Fibroblast of skin of abdomen (primary cell): ENCODE data around the gene MOB1A.
"Not testable (repeated sequence)": the region's sequence is repeated elsewhere in the genome, so short reads cannot be mapped to it uniquely, and the experiment has no call there.

Source experiments
- DNase-seq: peaks from one replicate; pipeline ENCODE4 v3.0.0-alpha.2; 2013

The MOB1A gene

DNA sequence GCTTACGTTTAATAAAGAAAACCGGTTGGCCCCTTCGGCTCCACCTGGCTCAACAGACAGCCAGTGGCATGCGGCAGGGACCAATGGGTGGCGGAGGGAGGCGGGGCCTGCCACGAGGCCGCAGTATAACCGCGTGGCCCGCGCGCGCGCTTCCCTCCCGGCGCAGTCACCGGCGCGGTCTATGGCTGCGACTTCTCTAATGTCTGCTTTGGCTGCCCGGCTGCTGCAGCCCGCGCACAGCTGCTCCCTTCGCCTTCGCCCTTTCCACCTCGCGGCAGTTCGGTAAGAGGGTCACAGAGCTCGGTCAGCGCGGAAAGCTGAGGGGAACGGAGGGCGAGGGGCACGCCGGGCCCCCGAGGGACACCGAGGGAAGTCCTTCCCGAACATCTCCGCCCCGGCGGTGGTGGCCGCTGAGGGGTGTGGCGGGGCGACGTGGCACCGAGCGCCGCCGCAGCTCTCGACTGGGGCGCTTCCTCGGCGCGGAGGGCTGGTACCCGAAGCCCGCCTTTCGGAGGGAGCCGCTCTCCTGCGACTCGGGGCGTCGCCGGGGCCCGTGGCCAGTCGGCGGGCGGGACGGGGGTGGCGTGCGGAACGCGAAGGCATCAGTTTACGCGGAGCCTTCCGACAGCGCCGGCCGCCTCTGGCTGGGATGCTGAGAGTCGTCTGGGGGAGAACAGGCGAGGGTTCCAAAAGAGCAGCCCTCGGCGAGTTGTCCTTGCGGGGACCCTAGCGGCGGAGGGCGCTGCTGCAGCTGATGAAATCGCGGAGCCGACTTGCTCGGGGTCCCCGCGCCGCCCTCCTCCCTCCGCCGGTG is 20.0 kb upstream of the MOB1A start, which contains the start of gene MTHFD2:
Gene MTHFD2, plus strand, starts transcription at position 155 of the 814 bp plus-strand sequence. Its CDS starts 27 bp downstream, at position 182.
- peak; percentile 99 for DNase-seq

DNA sequence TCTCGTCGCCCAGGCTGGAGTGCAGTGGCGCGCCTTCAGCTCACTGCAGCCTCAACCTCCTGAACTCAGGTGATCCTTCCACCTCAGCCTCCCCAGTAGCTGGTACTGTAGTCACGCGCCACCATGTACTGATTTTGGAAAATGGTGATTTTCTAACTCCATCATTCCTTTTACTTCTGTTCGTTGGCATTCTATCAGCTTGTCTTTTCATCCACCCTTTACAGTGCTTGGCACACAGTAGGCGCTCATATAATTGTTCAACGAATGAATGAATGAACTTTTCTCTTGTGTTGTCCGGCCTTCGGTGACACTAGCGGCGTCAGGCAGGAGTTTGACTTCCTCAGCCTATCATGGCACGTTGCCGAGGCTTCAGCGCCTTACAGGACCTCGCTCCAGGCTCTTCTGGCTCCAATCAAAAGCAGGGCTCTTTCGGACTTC is 19.4 kb upstream of the MOB1A start:
- DNase-seq, result no peak

DNA sequence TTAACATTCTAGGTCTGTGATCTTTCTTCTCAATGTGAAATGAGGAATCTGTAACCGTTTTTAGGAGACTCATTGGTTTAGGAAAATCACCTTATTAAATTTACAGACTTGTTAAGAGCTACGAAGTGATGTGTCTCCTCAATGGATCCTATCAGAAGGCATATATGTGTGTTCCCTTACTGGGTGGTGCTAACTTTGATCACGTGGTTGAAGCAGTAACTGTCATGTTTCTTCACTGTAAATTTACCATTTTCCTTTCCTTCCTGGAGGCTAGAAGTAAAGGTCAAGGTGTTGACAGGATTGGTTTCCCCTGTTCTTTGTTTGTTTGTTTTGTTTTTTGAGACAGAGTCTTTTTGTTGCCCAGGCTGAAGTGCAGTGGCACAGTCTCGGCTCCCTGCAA is 18.4 kb upstream of the MOB1A start:
- DNase-seq, result no peak

DNA sequence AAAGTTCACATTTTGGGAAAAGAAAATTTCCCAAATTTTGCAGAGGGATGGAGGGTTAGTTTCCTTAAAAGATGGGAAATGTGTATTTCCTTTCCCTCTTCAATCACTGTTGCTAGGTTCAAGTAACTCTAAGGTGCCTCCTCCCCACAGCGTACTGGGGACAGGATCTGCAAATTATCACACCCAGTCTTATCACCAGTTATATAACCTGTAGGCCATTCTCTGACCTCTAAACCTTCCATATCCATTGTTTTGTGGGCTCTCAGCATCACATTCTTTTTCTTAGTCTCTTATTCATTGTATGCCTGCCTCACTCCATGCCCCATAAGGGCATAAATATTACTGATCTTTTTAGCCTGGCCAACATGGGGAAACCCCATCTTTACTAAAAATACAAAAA is 16.1 kb upstream of the MOB1A start:
- DNase-seq, result no peak

GRCh38 chr2:74191596-74192380 is 13.1 kb upstream of the MOB1A start:
- DNase-seq, result no peak

GRCh38 chr2:74188696-74189095 is 10.0 kb upstream of the MOB1A start:
- DNase-seq, result no peak

DNA sequence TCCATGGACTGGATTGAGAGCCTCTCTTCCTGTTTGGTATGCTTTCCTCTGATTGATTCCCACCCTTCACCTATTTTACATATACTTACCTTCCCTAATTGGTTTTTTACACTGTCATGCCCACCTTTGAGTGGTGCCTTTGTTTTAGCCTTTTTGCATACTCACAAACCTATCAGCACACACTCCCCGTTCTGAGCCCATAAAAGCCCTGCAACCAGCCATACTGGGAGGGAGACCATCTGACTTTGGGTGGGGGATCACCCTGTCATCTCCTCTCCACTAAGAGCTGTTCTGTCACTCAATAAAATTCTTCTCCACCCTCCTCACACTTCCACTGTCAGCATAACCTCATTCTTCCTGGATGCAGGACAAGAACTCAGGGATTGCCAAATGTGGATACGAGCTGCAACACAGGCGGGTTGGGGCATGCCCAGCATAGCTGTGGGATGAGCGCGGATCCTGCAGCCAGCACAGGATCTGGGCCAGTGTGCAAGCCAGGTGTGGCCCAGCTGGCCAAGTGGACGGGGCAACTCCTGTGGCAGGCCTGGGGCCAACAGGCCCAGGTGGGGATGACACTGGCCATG is 9.4 kb upstream of the MOB1A start:
- peak; percentile 83 for DNase-seq

DNA sequence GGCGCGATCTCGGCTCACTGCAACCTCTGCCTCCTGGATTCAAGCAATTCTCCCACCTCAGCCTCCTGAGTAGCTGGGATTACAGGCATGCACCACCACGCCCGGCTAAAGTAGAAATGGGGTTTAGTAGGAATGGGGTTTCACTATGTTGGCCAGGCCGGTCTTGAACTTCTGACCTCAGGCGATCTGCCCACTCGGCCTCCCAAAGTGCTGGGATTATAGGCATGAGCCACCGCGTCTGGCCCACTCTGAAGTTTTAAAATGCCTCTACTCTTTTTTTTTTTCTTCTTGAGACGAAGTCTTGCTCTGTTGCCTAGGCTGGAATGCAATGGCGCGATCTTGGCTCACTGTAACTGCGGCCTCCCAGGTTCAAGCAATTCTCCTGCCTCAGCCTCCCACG is 8.0 kb upstream of the MOB1A start:
- DNase-seq, result not testable (repeated sequence)

- no peak for DNase-seq
Measured at GRCh38 chr2:74186038-74186437, 7.4 kb upstream of the MOB1A start.

DNA sequence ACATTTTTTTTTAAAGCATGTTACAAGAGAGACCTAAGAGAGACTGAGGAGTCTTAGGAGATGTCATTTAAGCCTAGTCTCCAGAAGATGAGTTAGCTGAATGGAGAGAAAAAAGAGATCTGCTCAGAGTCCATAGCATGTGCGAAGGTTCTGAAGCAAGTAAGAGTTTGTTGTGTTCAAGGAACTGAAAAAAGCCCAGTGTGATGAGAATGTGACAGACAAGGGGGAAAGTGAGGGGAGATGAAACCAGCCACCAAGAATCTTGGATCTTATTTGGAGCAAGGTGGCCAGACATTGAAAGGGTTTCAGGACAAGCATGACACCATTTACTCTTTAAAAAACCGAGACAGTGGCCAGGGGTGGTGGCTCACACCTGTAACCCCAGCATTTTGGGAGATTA is 5.2 kb upstream of the MOB1A start:
- DNase-seq, result no peak

DNA sequence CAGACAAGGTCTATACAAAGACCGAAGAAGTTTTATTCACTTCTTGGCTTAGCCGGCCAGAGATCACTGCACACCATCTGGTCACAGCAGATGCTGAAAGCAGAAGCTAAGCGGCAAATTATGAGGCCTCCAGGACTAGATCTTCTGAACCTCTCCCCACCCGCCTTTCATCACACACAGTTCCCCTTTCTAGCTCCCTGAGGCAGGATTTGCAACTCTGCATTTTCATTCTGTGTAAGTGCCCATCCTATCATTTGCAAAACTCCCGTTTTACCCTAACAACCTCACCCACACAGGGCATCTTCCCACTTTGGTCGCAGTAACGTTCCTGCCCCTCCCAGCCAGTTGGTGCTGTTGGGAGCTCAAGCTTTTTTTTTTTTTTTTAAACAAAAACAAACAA is 3.1 kb upstream of the MOB1A start:
- peak; percentile 4 for DNase-seq

GRCh38 chr2:74179063-74179865 is 585 bp upstream of the MOB1A start:
- DNase-seq, result no peak

DNA sequence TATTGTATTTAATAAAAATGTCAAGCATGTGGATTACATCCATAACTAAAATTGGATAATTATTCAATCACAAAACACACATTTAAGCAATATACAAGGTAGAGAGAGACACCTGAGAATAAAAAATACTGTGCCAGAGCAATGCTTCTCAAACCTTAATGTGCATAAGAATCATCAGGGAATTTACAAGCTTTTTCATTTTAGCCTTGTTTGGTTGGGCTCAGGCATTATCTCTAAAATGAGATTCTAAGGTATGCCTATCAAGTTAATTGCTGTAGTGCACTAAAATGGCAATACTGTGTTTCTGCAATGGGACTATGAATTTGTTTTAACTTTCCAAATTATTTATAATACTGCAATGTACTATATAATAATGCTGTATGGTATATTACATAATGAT is 983 bp downstream of the MOB1A start:
- no peak for DNase-seq

GRCh38 chr2:74174909-74175308 is 3.8 kb downstream of the MOB1A start:
- no peak for DNase-seq

- DNase-seq, result no peak
Measured at GRCh38 chr2:74168739-74169138, 9.9 kb downstream of the MOB1A start.

- no peak for DNase-seq
Measured at GRCh38 chr2:74164761-74165160, 13.9 kb downstream of the MOB1A start.

DNA sequence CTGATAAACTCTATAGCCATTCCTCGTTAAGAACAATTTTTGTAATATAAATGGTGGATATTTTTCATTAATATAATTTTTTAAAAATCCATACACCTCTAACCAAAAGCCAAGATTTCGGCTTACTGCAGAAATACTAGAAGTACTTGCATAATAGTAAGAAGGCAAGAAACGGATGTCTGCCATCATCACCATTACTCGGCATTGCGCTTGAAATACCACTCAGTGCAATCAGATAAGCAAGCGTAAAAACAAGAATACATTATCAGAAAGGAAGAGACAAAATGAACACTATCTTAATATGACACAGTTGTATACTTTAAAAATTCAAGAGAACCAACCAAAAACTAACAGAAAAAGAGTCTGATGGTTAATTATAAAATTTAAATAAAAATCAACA is 15.7 kb downstream of the MOB1A start:
- no peak for DNase-seq

- no peak for DNase-seq
Measured at GRCh38 chr2:74155830-74156229, 22.8 kb downstream of the MOB1A start.

DNA sequence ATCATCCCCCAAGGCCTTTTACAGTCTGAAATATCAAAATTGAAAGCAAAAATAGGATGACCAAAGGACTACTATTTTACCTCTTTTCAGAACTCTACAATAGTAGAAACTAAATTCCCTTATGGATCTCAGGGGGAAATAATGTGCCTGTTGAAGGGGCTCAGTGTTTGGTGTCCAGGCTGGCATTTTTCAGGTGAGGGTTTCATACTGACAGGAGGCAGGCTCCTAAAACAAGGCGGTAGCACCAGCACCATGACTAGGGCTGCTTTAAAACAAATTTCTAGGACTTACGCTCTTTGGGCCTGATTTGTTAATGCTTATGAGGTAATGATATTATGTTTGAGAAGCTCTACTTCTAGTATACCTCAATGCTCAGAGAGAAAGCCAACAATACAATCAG is 25.7 kb downstream of the MOB1A start:
- DNase-seq, result no peak

DNA sequence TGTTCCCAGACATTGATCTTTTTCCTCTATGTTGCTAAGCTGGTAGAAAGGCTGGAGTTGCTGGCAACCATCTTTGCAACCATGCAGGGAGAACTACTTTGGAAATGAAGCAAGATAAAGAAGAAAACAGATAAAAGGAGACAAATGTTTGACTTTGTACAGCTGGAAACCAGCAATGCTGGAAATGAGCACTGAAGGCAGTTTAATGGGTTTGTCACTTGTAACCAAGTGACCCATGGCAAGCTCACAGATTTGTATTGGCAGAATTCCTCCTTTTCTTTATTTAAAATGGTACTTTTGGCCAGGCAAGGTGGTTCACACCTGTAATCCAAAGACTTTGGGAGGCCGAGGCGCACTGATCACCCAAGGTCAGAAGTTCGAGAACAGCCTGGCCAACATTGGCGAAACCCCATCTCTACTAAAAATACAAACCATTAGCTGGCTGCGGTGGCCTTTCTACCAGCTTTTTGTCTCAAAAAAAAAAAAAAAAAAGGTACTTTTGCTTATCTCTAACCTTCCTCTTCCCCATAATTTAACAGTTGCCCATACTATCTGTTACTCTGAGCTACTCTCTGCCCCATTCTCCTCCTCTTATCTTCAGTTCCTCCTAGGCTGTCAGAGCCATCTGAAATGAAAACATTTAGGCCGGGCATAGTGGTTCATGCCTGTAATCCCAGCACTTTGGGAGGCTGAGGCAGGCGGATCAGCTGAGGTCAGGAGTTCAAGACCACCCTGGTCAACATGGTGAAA is 28.9 kb downstream of the MOB1A start:
- no peak for DNase-seq

- no peak for DNase-seq
Measured at GRCh38 chr2:74149247-74149525, 29.5 kb downstream of the MOB1A start.
